ENCODE measurements around the gene RFX2. TPM values are rescaled to one million over a fixed set of nuclear protein-coding genes. Genes with fewer than 3 reads are reported as not detected.

Gene RFX2
- total and polyA plus RNA-seq, 9 of the 15 experiments (the other 6 are each of a cell fraction or from before 2014, with no cell fraction given): 3.6 to 18.7 (median 8.7) TPM

DNA sequence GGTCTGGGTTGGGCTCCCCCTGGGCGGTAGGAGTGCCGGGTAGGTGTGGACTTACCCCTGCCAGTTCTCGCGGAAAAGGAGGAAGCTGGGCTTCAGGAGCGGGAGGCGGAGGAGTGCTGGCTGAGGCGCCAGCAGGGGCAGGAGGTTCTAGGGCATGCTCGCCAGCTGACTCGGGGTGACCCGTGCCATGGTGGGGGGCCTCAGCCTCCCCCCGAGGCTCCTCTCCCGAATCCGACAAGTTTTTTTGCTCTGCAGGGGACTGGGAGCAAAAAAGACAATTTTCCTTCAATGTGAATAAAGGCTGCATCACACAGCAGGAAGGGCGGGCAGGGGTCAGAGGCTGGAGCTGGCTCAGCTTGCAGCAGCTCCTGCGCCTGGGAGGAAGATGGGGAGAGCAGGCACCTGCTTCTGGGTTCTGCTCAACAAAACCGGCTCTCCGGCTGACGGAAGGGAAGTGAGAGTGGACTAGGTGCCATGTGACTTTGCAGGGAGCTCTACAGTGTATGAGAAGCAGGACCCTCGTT, 158.9 kb downstream of the RFX2 start:
- Histone ChIP-seq H4K20me1 (replicated peaks; ENCODE audit: control insufficient read depth, insufficient read depth, low read length) (peaks cover 12% of the 10 kb centered on the region; the same call in 1 of the 2 replicates), H3K4me3 (no peak overlapping the region), H3K4me1 (replicated peaks in 1 of 2; ENCODE audit: control insufficient read depth in 2 of 2, insufficient read depth in 2 of 2, low read length in 2 of 2) (peaks cover 31 to 38% of the 10 kb centered on the region in 2 experiments), H3K36me3 (ENCODE audit: control insufficient read depth, insufficient read depth, low read length) (peaks cover 55% of the 10 kb centered on the region), H3K27me3 (ENCODE audit: control insufficient read depth in 2 of 2, insufficient read depth in 2 of 2, low read length in 2 of 2) (no peaks in the 10 kb centered on the region), H3K9me3 (replicated peaks; ENCODE audit: control insufficient read depth, insufficient read depth, low read depth, low read length) (no peaks in the 10 kb centered on the region), H3K4me2 (ENCODE audit: insufficient read depth, low read length) (no peak overlapping the region), H3K9ac (ENCODE audit: insufficient read depth in 1 of 2, low read depth in 2 of 2, low read length in 2 of 2) (peak overlapping the region in 1 of 2 experiments; percentile 37; a peak in 2 of 4 replicates), H3K79me2 (ENCODE audit: control insufficient read depth, insufficient read depth, low read length) (peaks cover 93% of the 10 kb centered on the region), H3K27ac (ENCODE audit: extremely low read depth, low read depth, low read length) (no peak overlapping the region), H2AFZ (ENCODE audit: low read depth, low read length) (no peak overlapping the region), H3K9me1 (ENCODE audit: control insufficient read depth, insufficient read depth, low read length) (peaks cover 3% of the 10 kb centered on the region)
- ATAC-seq (no peak), DNase-seq (ENCODE audit: extremely low read depth in 1 of 4, low spot score in 3 of 4) (no peak), FAIRE-seq (no peak)
- intact Hi-C loops (cut with micrococcal nuclease) (no loop called here), in situ Hi-C loops (cut with MboI) (no loop called here)
- BruUV-seq (replicated peaks): no TSS peak
- TF ChIP-seq ZNF436 (CRISPR knock-in tag; IDR thresholded peaks at IDR 0.05) (no peak), ZNF3 (CRISPR knock-in tag; IDR thresholded peaks at IDR 0.05) (no peak), SIX5 (IDR thresholded peaks at IDR 0.05; ENCODE audit: borderline replicate concordance in 1 of 2, insufficient read depth in 1 of 2, low read depth in 1 of 2, low read length in 2 of 2) (no peak), ZNF518B (CRISPR knock-in tag; IDR thresholded peaks at IDR 0.05) (no peak), SAP30 (IDR thresholded peaks at IDR 0.05; ENCODE audit: borderline replicate concordance, insufficient read depth, low read depth, low read length, poor library complexity, severe bottlenecking) (no peak), ELK3 (CRISPR knock-in tag; IDR thresholded peaks at IDR 0.05) (no peak), ZNF668 (CRISPR knock-in tag; IDR thresholded peaks at IDR 0.05) (no peak), POLR3G (IDR thresholded peaks at IDR 0.05; ENCODE audit: extremely low read depth, insufficient read length, insufficient replicate concordance) (no peak), NCOR1 (IDR thresholded peaks at IDR 0.05) (no peak)
- TF ChIP-seq, protein P1, sequence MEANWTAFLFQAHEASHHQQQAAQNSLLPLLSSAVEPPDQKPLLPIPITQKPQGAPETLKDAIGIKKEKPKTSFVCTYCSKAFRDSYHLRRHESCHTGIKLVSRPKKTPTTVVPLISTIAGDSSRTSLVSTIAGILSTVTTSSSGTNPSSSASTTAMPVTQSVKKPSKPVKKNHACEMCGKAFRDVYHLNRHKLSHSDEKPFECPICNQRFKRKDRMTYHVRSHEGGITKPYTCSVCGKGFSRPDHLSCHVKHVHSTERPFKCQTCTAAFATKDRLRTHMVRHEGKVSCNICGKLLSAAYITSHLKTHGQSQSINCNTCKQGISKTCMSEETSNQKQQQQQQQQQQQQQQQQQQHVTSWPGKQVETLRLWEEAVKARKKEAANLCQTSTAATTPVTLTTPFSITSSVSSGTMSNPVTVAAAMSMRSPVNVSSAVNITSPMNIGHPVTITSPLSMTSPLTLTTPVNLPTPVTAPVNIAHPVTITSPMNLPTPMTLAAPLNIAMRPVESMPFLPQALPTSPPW (CRISPR knock-in tag; IDR thresholded peaks at IDR 0.05): no peak
- TF ChIP-seq, protein P2, sequence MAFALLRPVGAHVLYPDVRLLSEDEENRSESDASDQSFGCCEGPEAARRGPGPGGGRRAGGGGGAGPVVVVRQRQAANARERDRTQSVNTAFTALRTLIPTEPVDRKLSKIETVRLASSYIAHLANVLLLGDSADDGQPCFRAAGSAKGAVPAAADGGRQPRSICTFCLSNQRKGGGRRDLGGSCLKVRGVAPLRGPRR (CRISPR knock-in tag; IDR thresholded peaks at IDR 0.05): no peak
- ChIA-PET POLR2A (interaction anchor here (0.8 to 1.0 kb wide), 3 partner anchors 14 to 40 kb away, joined by 5 to 6 read pairs (median 5); no protein-coding TSS in a partner anchor), CTCF (ENCODE audit: low intra/inter-chr PET ratio) (interaction anchor here (0.7 kb wide), 1 partner anchor 147 kb away, joined by 3 read pairs; no protein-coding TSS in a partner anchor)
- 86% methylated on average over 13 of the region's 19 CpGs for WGBS (ENCODE audit: insufficient coverage, low coverage, missing lambda C conversion rate)
